Measurements from ENCODE around the gene UBA52. TPM values are rescaled to one million over a fixed set of nuclear protein-coding genes. Genes with fewer than 3 reads are reported as not detected.

The UBA52 gene
- total RNA-seq, 2 experiments from 2014 or later, result 1,452 to 1,556 TPM

GRCh38 chr19:18557411-18558201 lies 14.1 kb upstream of the UBA52 start, which contains the start of gene KXD1:
Gene KXD1, plus strand, starts transcription at chr19:18557870. Its CDS starts 4,187 bp downstream, at chr19:18562057.
- H3K4me1 Mint-ChIP-seq (ENCODE audit: low read depth), result peaks cover 26% of the 10 kb centered on the region
- peak within 1 kb of the TSS; percentile 94 for H3K4me3 Mint-ChIP-seq
- H3K9me3 Mint-ChIP-seq (ENCODE audit: insufficient read depth), result no peaks in the 10 kb centered on the region
- H3K27me3 Mint-ChIP-seq (ENCODE audit: low read depth), result no peaks in the 10 kb centered on the region
- H3K27ac Mint-ChIP-seq, result peak within 1 kb of the TSS; percentile 94
- H3K36me3 Mint-ChIP-seq (ENCODE audit: low read depth), result peaks cover 12% of the 10 kb centered on the region
- ATAC-seq (peak; percentile 98), DNase-seq (peak; percentile 100)
- ChIA-PET POLR2A (interaction anchor here (0.7 to 4.0 kb wide), 12 partner anchors 10 to 236 kb away, joined by 3 to 44 read pairs (median 6); partner anchors contain the start of genes ELL, FKBP8, REX1BD and UBA52), CTCF (interaction anchor here (1.1 to 4.6 kb wide), 9 partner anchors 13 to 107 kb away, joined by 3 to 37 read pairs (median 6); partner anchors contain the start of genes ELL, FKBP8, REX1BD and UBA52)

- CTCF ChIA-PET, result interaction anchor here (1.1 to 4.6 kb wide), 9 partner anchors 13 to 107 kb away, joined by 3 to 37 read pairs (median 6); partner anchors contain the start of genes ELL, FKBP8, REX1BD and UBA52
- POLR2A ChIA-PET, result interaction anchor here (0.9 to 4.0 kb wide), 11 partner anchors 9 to 236 kb away, joined by 3 to 44 read pairs (median 7); partner anchors contain the start of genes ELL, FKBP8, REX1BD and UBA52
- Mint-ChIP-seq H3K27me3 (ENCODE audit: low read depth) (no peaks in the 10 kb centered on the region), H3K36me3 (ENCODE audit: low read depth) (peaks cover 17% of the 10 kb centered on the region), H3K27ac (peak overlapping the region; percentile 91), H3K4me1 (ENCODE audit: low read depth) (peaks cover 26% of the 10 kb centered on the region), H3K4me3 (peak overlapping the region; percentile 94), H3K9me3 (ENCODE audit: insufficient read depth) (no peaks in the 10 kb centered on the region)
- DNase-seq, result no peak
- ATAC-seq, result no peak
Observed at GRCh38 chr19:18558202-18558555, 13.5 kb upstream of the UBA52 start.

- CTCF ChIA-PET, result interaction anchor here (1.1 to 4.6 kb wide), 7 partner anchors 13 to 38 kb away, joined by 3 to 37 read pairs (median 14); partner anchors contain the start of genes ELL, FKBP8, REX1BD and UBA52
- POLR2A ChIA-PET, result interaction anchor here (0.9 to 4.0 kb wide), 9 partner anchors 9 to 52 kb away, joined by 3 to 44 read pairs (median 8); partner anchors contain the start of genes ELL, FKBP8, REX1BD and UBA52
- Mint-ChIP-seq H3K4me1 (ENCODE audit: low read depth) (peaks cover 26% of the 10 kb centered on the region), H3K9me3 (ENCODE audit: insufficient read depth) (no peaks in the 10 kb centered on the region), H3K4me3 (peak overlapping the region; percentile 94), H3K27me3 (ENCODE audit: low read depth) (no peaks in the 10 kb centered on the region), H3K36me3 (ENCODE audit: low read depth) (peaks cover 18% of the 10 kb centered on the region), H3K27ac (peak overlapping the region; percentile 91)
- DNase-seq (no peak), ATAC-seq (no peak)
Observed at GRCh38 chr19:18558604-18559003, 13.1 kb upstream of the UBA52 start.

- no peaks in the 10 kb centered on the region for H3K9me3 Mint-ChIP-seq (ENCODE audit: insufficient read depth)
- POLR2A ChIA-PET, result interaction anchor here (0.9 to 2.9 kb wide), 2 partner anchors 12 to 15 kb away, joined by 3 to 44 read pairs; partner anchors contain the start of gene UBA52
- DNase-seq (no peak), ATAC-seq (no peak)
- peak overlapping the region; percentile 75 for H3K27ac Mint-ChIP-seq
- CTCF ChIA-PET, result interaction anchor here (0.7 to 4.6 kb wide), 4 partner anchors 15 to 296 kb away, joined by 3 to 37 read pairs (median 30); partner anchors contain the start of genes ELL, FKBP8 and REX1BD
- no peaks in the 10 kb centered on the region for H3K27me3 Mint-ChIP-seq (ENCODE audit: low read depth)
- peak overlapping the region; percentile 94 for H3K4me3 Mint-ChIP-seq
- peaks cover 26% of the 10 kb centered on the region for H3K4me1 Mint-ChIP-seq (ENCODE audit: low read depth)
- H3K36me3 Mint-ChIP-seq (ENCODE audit: low read depth), result peaks cover 25% of the 10 kb centered on the region
Observed at GRCh38 chr19:18559685-18560084, 12.0 kb upstream of the UBA52 start.

GRCh38 chr19:18562086-18562485 lies 9.6 kb upstream of the UBA52 start:
- H3K4me3 Mint-ChIP-seq, result no peak overlapping the region
- H3K36me3 Mint-ChIP-seq (ENCODE audit: low read depth), result peaks cover 34% of the 10 kb centered on the region
- DNase-seq, result no peak
- CTCF ChIA-PET, result no interaction called here
- no peaks in the 10 kb centered on the region for H3K9me3 Mint-ChIP-seq (ENCODE audit: insufficient read depth)
- POLR2A ChIA-PET, result no interaction called here
- H3K4me1 Mint-ChIP-seq (ENCODE audit: low read depth), result peaks cover 24% of the 10 kb centered on the region
- ATAC-seq, result no peak
- no peak overlapping the region for H3K27ac Mint-ChIP-seq
- no peaks in the 10 kb centered on the region for H3K27me3 Mint-ChIP-seq (ENCODE audit: low read depth)

GRCh38 chr19:18566953-18567352 lies 4.7 kb upstream of the UBA52 start:
- CTCF ChIA-PET, result interaction anchor here (0.9 kb wide), 1 partner anchor 23 kb away, joined by 3 read pairs; the partner anchor contains the start of gene FKBP8
- peaks cover 6% of the 10 kb centered on the region for H3K4me1 Mint-ChIP-seq (ENCODE audit: low read depth)
- peaks cover 58% of the 10 kb centered on the region for H3K36me3 Mint-ChIP-seq (ENCODE audit: low read depth)
- no peaks in the 10 kb centered on the region for H3K9me3 Mint-ChIP-seq (ENCODE audit: insufficient read depth)
- POLR2A ChIA-PET, result interaction anchor here (0.8 kb wide), 1 partner anchor 9 kb away, joined by 3 read pairs; no protein-coding TSS in a partner anchor
- no peak overlapping the region for H3K27ac Mint-ChIP-seq
- H3K27me3 Mint-ChIP-seq (ENCODE audit: low read depth), result no peaks in the 10 kb centered on the region
- no peak for DNase-seq
- ATAC-seq, result no peak
- no peak overlapping the region for H3K4me3 Mint-ChIP-seq

- H3K4me3 Mint-ChIP-seq, result no peak overlapping the region
- CTCF ChIA-PET, result interaction anchor here (1.2 kb wide), 1 partner anchor 47 kb away, joined by 3 read pairs; no protein-coding TSS in a partner anchor
- POLR2A ChIA-PET, result interaction anchor here (1.3 kb wide), 1 partner anchor 10 kb away, joined by 7 read pairs; no protein-coding TSS in a partner anchor
- peaks cover 18% of the 10 kb centered on the region for H3K4me1 Mint-ChIP-seq (ENCODE audit: low read depth)
- H3K27ac Mint-ChIP-seq, result no peak overlapping the region
- ATAC-seq (no peak), DNase-seq (no peak)
- H3K36me3 Mint-ChIP-seq (ENCODE audit: low read depth), result peaks cover 66% of the 10 kb centered on the region
- no peaks in the 10 kb centered on the region for H3K9me3 Mint-ChIP-seq (ENCODE audit: insufficient read depth)
- no peaks in the 10 kb centered on the region for H3K27me3 Mint-ChIP-seq (ENCODE audit: low read depth)
Observed at GRCh38 chr19:18568367-18568766, 3.3 kb upstream of the UBA52 start.

GRCh38 chr19:18574691-18575291 lies 3.1 kb downstream of the UBA52 start:
- peaks cover 63% of the 10 kb centered on the region for H3K36me3 Mint-ChIP-seq (ENCODE audit: low read depth)
- POLR2A ChIA-PET, result no interaction called here
- DNase-seq, result no peak
- peaks cover 34% of the 10 kb centered on the region for H3K4me1 Mint-ChIP-seq (ENCODE audit: low read depth)
- no peaks in the 10 kb centered on the region for H3K9me3 Mint-ChIP-seq (ENCODE audit: insufficient read depth)
- H3K27ac Mint-ChIP-seq, result no peak overlapping the region
- CTCF ChIA-PET, result interaction anchor here (4.8 kb wide), 1 partner anchor 12 kb away, joined by 56 read pairs; the partner anchor contains the start of gene REX1BD
- no peak overlapping the region for H3K4me3 Mint-ChIP-seq
- H3K27me3 Mint-ChIP-seq (ENCODE audit: low read depth), result no peaks in the 10 kb centered on the region
- ATAC-seq, result no peak

- no peak for ATAC-seq
- Mint-ChIP-seq H3K27me3 (ENCODE audit: low read depth) (no peaks in the 10 kb centered on the region), H3K4me1 (ENCODE audit: low read depth) (peaks cover 29% of the 10 kb centered on the region), H3K4me3 (no peak overlapping the region), H3K9me3 (ENCODE audit: insufficient read depth) (no peaks in the 10 kb centered on the region), H3K36me3 (ENCODE audit: low read depth) (peaks cover 57% of the 10 kb centered on the region), H3K27ac (no peak overlapping the region)
- no peak for DNase-seq
- ChIA-PET CTCF (interaction anchor here (5.1 kb wide), 1 partner anchor 12 kb away, joined by 23 read pairs; the partner anchor contains the start of gene REX1BD), POLR2A (no interaction called here)
Observed at GRCh38 chr19:18576383-18576782, 4.7 kb downstream of the UBA52 start.

GRCh38 chr19:18577365-18577914 lies 5.8 kb downstream of the UBA52 start:
- POLR2A ChIA-PET, result no interaction called here
- ATAC-seq, result no peak
- Mint-ChIP-seq H3K9me3 (ENCODE audit: insufficient read depth) (no peaks in the 10 kb centered on the region), H3K4me1 (ENCODE audit: low read depth) (peaks cover 25% of the 10 kb centered on the region), H3K4me3 (no peak overlapping the region), H3K27me3 (ENCODE audit: low read depth) (no peaks in the 10 kb centered on the region), H3K27ac (no peak overlapping the region), H3K36me3 (ENCODE audit: low read depth) (peaks cover 49% of the 10 kb centered on the region)
- CTCF ChIA-PET, result interaction anchor here (5.1 kb wide), 1 partner anchor 11 kb away, joined by 23 read pairs; the partner anchor contains the start of gene REX1BD
- no peak for DNase-seq

- H3K36me3 Mint-ChIP-seq (ENCODE audit: low read depth), result peaks cover 22% of the 10 kb centered on the region
- no peaks in the 10 kb centered on the region for H3K27me3 Mint-ChIP-seq (ENCODE audit: low read depth)
- H3K4me1 Mint-ChIP-seq (ENCODE audit: low read depth), result peaks cover 7% of the 10 kb centered on the region
- no peaks in the 10 kb centered on the region for H3K9me3 Mint-ChIP-seq (ENCODE audit: insufficient read depth)
- ChIA-PET CTCF (interaction anchor here (1.0 to 5.1 kb wide), 3 partner anchors 8 to 60 kb away, joined by 3 to 23 read pairs (median 5); partner anchors contain the start of genes REX1BD and UBA52), POLR2A (interaction anchor here (1.3 to 1.9 kb wide), 3 partner anchors 8 to 9 kb away, joined by 3 to 17 read pairs (median 5); partner anchors contain the start of genes REX1BD and UBA52)
- ATAC-seq, result no peak
- no peak for DNase-seq
- no peak overlapping the region for H3K27ac Mint-ChIP-seq
- H3K4me3 Mint-ChIP-seq, result no peak overlapping the region
Observed at GRCh38 chr19:18580311-18580710, 8.7 kb downstream of the UBA52 start.

All from activated CD8-positive, alpha-beta T cell treated with anti-CD3 and anti-CD28 coated beads, Interleukin-2, amount 10 ng/mL, durations not matched to agents 7 days and 5 days (primary cell).